Uterus (tissue), 4 donors: ENCODE data around the gene ACOT6. TPM values are rescaled to one million over a fixed set of nuclear protein-coding genes. Genes with fewer than 3 reads are reported as not detected.
A peak's percentile ranks its signal among the peaks of the same experiment; 100 is the strongest.
"Not testable (repeated sequence)": the region's sequence is repeated elsewhere in the genome, so short reads cannot be mapped to it uniquely, and the experiment has no call there.

Source experiments
- DNase-seq, 2 donors: peaks; one replicate each; pipeline ENCODE4 v3.0.0-alpha.2; 2019 to 2020
- H3K27ac ChIP-seq, 2 donors: fragments of 200-600 bp; sonication (generic); 1 replicate in 1 of 2; 2 replicates in 1 of 2; pipeline ENCODE4 v1.5.1; 2016 to 2018
- H3K27me3 ChIP-seq, 2 donors: fragments of 200-600 bp; sonication (generic); one replicate each; pipeline ENCODE4 v1.5.1; 2018 to 2019; ENCODE audit warnings: control low read depth in 1 of 2
- H3K36me3 ChIP-seq, 2 donors: fragments of 200-600 bp; sonication (generic); one replicate each; pipeline ENCODE4 v1.5.1; 2019; ENCODE audit warnings: control low read depth in 1 of 2
- H3K4me1 ChIP-seq, 2 donors: fragments of 200-600 bp; sonication (generic); one replicate each; pipeline ENCODE4 v1.5.1; 2018 to 2019; ENCODE audit warnings: control low read depth in 1 of 2
- H3K4me3 ChIP-seq, 2 donors: fragments of 200-600 bp; sonication (generic); 1 replicate in 1 of 2; 2 replicates in 1 of 2; pipeline ENCODE4 v1.5.1; 2018 to 2019; ENCODE audit warnings: mild to moderate bottlenecking in 1 of 2
- H3K9me3 ChIP-seq, 2 donors: fragments of 200-600 bp; sonication (generic); one replicate each; pipeline ENCODE4 v1.5.1; 2019; ENCODE audit warnings: control low read depth in 1 of 2
- CTCF ChIP-seq, 4 experiments: fragments of 200-600 bp in 2 of 4; fragments of 450-650 bp in 2 of 4; sonication (generic) in 2 of 4; IDR thresholded peaks; one replicate each; pipeline ENCODE4 v1.5.1; 2016 to 2019; ENCODE audit warnings: antibody characterized with exemption in 4 of 4, mild to moderate bottlenecking in 2 of 4, moderate library complexity in 1 of 4
- POLR2A ChIP-seq, 2 donors: fragments of 450-650 bp; IDR thresholded peaks; one replicate each; pipeline ENCODE4 v1.6.1; 2016; ENCODE audit warnings: antibody characterized with exemption in 2 of 2, mild to moderate bottlenecking in 1 of 2, moderate library complexity in 1 of 2
- intact Hi-C: fragments of 100-400 bp; cut with DNase I; formaldehyde crosslinking; loops from one replicate; pipeline ENCODE4 v1.15.1; 2023; ENCODE audit warnings: low total_unique reads
- total RNA-seq, 4 donors: library from RNA; depleted of rRNA in 3 of 4; stranded (reverse); fragments of >200 nt in 3 of 4; gene quantifications; one replicate each; pipeline versions ENCODE4 v1.1.0 to v1.2.4, GENCODE V29; 2014 to 2023
- donor health status: DM: yes; HTN: yes; CAD: no.

ACOT6 gene, protein sequence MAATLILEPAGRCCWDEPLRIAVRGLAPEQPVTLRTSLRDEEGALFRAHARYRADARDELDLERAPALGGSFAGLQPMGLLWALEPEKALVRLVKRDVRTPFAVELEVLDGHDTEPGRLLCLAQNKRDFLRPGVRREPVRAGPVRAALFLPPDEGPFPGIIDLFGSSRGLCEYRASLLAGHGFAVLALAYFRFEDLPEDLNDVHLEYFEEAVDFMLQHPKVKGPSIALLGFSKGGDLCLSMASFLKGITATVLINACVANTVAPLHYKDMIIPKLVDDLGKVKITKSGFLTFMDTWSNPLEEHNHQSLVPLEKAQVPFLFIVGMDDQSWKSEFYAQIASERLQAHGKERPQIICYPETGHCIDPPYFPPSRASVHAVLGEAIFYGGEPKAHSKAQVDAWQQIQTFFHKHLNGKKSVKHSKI
- not detected for total RNA-seq

- peak within 1 kb of the TSS; percentile 77 to 84 for H3K27ac ChIP-seq
- peak; percentile 65 to 70 for DNase-seq
- no peaks in the 10 kb centered on the region for H3K9me3 ChIP-seq
- no peaks in the 10 kb centered on the region for H3K27me3 ChIP-seq
- TF ChIP-seq CTCF (IDR thresholded peaks at IDR 0.05) (no peak), POLR2A (IDR thresholded peaks at IDR 0.05) (peak in 1 of 2 donors; percentile 48)
- no peaks in the 10 kb centered on the region for H3K36me3 ChIP-seq
- intact Hi-C loops, result no loop called here
- H3K4me3 ChIP-seq, result peak within 1 kb of the TSS; percentile 37 to 71
- no peaks in the 10 kb centered on the region for H3K4me1 ChIP-seq
Observed at GRCh38 chr14:73612339-73613045, at the start of gene ACOT6. ACOT6 (plus strand) TSS chr14:73612517; CDS start chr14:73612572, 55 bp downstream.

DNA sequence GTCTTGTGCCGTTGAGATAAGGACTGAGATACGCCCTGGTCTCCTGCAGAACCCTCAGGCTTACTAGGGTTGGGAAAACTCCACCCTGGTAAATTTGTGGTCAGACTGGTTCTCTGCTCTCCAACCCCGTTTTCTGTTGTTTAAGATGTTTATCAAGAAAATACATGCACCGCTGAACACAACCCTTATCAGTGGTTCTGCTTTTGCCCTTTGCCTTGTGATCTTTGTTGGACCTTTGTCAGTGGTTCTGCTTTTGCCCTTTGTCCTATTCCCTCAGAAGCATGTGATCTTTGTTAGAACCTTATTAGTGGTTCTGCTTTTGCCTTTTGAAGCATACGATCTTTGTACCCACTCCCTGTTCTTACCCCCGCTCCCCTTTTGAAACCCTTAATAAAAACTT, 49.6 kb upstream of the ACOT6 start:
- DNase-seq, intact Hi-C loops, H3K36me3 ChIP-seq, H3K27me3 ChIP-seq, H3K4me3 ChIP-seq, H3K27ac ChIP-seq, H3K9me3 ChIP-seq: not testable (repeated sequence)
- peaks cover 0 to 11% of the 10 kb centered on the region in 2 donors for H3K4me1 ChIP-seq

DNA sequence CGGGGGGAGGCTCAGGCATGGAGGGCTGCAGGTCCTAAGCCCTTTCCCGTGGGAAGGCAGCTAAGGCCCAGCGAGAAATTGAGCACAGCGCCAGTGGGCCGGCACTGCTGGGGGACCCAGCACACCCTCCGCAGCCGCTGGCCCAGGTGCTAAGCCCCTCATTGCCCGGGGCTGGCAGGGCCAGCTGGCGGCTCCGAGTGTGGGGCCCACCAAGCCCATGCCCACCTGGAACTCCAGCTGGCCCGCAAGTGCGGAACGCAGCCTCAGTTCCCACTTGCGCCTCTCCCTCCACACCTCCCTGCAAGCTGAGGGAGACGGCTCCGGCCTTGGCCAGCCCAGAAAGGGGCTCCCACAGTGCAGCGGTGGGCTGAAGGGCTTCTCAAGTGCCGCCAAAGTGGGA, 45.9 kb upstream of the ACOT6 start:
- not testable (repeated sequence) for H3K4me3 ChIP-seq, H3K27me3 ChIP-seq, H3K36me3 ChIP-seq, H3K27ac ChIP-seq, DNase-seq, H3K9me3 ChIP-seq
- intact Hi-C loops, result loop anchor here (5.0 kb wide), 1 partner anchor 74 kb away; the partner anchor contains the start of gene RIOX1
- H3K4me1 ChIP-seq, result peaks cover 0 to 17% of the 10 kb centered on the region in 2 donors

GRCh38 chr14:73566935-73567334, 45.4 kb upstream of the ACOT6 start:
- H3K27ac ChIP-seq, result peak overlapping the region in 1 of 2 donors; percentile 96
- H3K27me3 ChIP-seq, DNase-seq, H3K9me3 ChIP-seq, H3K4me3 ChIP-seq, H3K36me3 ChIP-seq: not testable (repeated sequence)
- peaks cover 0 to 17% of the 10 kb centered on the region in 2 donors for H3K4me1 ChIP-seq
- intact Hi-C loops, result loop anchor here (5.0 kb wide), 1 partner anchor 75 kb away; the partner anchor contains the start of gene RIOX1

DNA sequence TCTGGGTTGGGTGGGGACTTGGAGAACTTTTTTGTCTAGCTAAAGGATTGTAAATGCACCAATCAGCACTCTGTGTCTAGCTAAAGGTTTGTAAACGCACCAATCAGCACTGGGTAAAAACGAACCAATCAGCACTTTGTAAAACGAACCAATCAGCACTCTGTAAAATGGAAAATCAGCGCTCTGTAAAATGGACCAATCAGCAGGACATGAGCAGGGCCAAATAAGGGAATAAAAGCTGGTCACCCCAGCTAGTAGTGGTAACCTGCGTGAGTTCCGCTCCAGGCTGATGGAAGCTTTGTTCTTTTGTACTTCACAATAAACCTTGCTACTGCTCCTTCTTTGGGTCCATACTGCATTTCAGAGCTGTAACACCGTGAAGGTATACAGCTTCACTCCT, 45.0 kb upstream of the ACOT6 start:
- intact Hi-C loops, result loop anchor here (5.0 kb wide), 1 partner anchor 75 kb away; the partner anchor contains the start of gene RIOX1
- Histone ChIP-seq H3K36me3 (no peaks in the 10 kb centered on the region), H3K9me3 (no peaks in the 10 kb centered on the region), H3K4me3 (no peak overlapping the region), H3K4me1 (peaks cover 0 to 17% of the 10 kb centered on the region in 2 donors), H3K27ac (peak overlapping the region; percentile 94 to 96), H3K27me3 (no peaks in the 10 kb centered on the region)
- TF ChIP-seq POLR2A (IDR thresholded peaks at IDR 0.05), result no peak
- no peak for TF ChIP-seq CTCF (IDR thresholded peaks at IDR 0.05)
- no peak for DNase-seq

GRCh38 chr14:73567951-73568885, 44.1 kb upstream of the ACOT6 start:
- no peak for DNase-seq
- Histone ChIP-seq H3K4me1 (peaks cover 0 to 17% of the 10 kb centered on the region in 2 donors), H3K9me3 (no peaks in the 10 kb centered on the region), H3K27ac (peak overlapping the region; percentile 94 to 96), H3K36me3 (no peaks in the 10 kb centered on the region), H3K4me3 (peak overlapping the region; percentile 47 to 67), H3K27me3 (no peaks in the 10 kb centered on the region)
- TF ChIP-seq CTCF (IDR thresholded peaks at IDR 0.05), result no peak
- TF ChIP-seq POLR2A (IDR thresholded peaks at IDR 0.05), result no peak
- intact Hi-C loops, result loop anchor here (5.0 kb wide), 1 partner anchor 76 kb away; the partner anchor contains the start of gene RIOX1

- peak overlapping the region; percentile 94 to 96 for H3K27ac ChIP-seq
- intact Hi-C loops, result loop anchor here (5.0 kb wide), 1 partner anchor 77 kb away; the partner anchor contains the start of gene RIOX1
- peaks cover 0 to 17% of the 10 kb centered on the region in 2 donors for H3K4me1 ChIP-seq
Observed at GRCh38 chr14:73568886-73569184, 43.5 kb upstream of the ACOT6 start.

More at GRCh38 chr14:73568886-73569184, 43.5 kb upstream of the ACOT6 start:
- DNase-seq, H3K9me3 ChIP-seq, H3K36me3 ChIP-seq, H3K27me3 ChIP-seq: not testable (repeated sequence)
- H3K4me3 ChIP-seq, result peak overlapping the region; percentile 47 to 67
